Endometrial microvascular endothelial cells (primary cell): ENCODE measurements around the gene CDK10. TPM values are rescaled to one million over a fixed set of nuclear protein-coding genes. Genes with fewer than 3 reads are reported as not detected.

ENCODE experiments used
- in situ Hi-C: cut with HindIII; loops from 2 replicates; pipeline ENCODE4 v1.10.0; 2017; ENCODE audit warnings: low sequenced_read_pairs, low pct_unique_long_range_greater_than_20kb; ENCODE audit errors: inconsistent ontology term
- total RNA-seq: library from RNA; depleted of rRNA; stranded (reverse); fragments of >200 nt; gene quantifications from one replicate; pipeline ENCODE4 v1.2.3, GENCODE V29; 2015; ENCODE audit errors: inconsistent ontology term

The CDK10 gene, protein sequence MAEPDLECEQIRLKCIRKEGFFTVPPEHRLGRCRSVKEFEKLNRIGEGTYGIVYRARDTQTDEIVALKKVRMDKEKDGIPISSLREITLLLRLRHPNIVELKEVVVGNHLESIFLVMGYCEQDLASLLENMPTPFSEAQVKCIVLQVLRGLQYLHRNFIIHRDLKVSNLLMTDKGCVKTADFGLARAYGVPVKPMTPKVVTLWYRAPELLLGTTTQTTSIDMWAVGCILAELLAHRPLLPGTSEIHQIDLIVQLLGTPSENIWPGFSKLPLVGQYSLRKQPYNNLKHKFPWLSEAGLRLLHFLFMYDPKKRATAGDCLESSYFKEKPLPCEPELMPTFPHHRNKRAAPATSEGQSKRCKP
- 58.4 TPM for total RNA-seq

DNA sequence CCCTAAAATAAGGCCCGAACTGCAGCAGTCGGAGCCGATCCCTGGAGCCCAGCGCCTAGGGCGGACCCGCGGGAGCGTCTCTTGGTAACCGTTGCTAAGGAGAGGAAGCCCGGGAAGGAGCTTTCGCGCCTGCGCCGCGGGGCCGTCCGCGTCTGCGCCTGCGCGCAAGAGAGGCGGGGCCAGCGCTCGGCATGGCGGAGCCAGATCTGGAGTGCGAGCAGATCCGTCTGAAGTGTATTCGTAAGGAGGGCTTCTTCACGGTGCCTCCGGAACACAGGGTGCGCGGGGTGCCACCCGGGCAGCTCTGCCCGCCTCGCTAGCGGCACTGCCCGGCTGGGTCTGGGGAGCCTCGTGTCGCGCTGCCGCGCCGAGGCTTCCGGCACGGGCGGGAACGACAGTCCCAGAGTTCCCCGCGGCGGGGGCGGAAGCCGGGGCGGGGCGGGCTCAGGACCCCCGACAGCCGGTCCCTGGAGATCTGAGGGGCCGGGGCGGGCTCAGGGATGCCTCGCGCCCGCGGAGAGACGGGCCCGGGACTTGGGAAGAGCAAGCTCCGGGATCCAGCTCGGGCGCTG is at the start of gene CDK10:
Gene CDK10 (plus strand): TSS at position 170 of the 572 bp plus-strand sequence. CDS start 22 bp downstream, at position 192.
- in situ Hi-C loops = no loop called here

- in situ Hi-C loops = no loop called here
These were observed 49.1 kb upstream of the CDK10 start for GRCh38 chr16:89637379-89637778.

DNA sequence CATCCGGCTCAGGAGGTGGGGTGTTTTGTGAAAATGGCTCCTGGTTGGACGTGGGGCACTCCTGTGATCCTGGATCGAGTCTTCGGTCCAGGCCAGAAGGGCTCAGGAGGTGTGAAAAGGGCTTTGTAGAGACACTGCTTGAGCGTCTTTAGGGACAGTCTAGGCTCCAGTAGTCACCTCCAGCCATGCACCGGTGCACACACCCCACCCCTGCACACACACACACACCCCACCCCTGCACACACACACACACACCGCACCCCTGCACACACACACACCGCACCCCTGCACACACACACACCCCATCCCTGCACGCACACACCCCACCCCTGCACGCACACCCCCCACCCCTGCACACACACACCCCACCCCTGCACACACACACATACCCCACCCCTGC is 48.0 kb upstream of the CDK10 start:
- in situ Hi-C loops = no loop called here

- in situ Hi-C loops = no loop called here
These were observed 47.1 kb upstream of the CDK10 start for GRCh38 chr16:89639385-89639784.

DNA sequence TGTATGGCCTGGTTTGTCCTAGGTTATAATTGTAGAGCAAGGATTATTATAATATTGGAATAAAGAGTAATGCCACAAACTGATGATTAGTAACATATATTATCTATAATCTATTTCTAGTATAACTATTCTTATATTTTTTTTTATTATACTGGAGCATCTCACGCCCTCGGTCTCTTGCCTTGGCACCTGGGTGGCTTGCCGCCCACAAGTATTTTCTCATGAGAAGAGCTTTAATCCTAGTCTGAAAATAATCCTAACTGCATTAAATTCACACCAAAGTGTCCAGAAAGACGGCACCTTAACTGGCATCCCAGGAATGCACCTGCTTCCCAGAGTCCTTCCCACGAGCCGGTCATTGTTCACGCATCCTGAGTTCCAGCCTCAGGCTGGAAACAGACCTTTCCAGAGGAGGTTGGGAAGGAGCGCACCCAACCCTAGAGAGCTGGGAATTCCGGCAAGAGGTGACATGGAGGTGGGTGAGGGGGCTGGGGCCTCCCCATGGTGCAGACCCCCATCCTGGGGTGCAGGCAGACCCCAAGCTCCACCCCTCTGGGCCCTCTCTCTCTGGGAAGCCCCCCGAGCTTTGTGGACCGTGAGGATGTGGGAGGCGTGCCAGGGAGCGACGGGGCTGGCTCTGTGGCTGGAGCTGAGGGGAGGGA is 44.9 kb upstream of the CDK10 start:
- in situ Hi-C loops = no loop called here

DNA sequence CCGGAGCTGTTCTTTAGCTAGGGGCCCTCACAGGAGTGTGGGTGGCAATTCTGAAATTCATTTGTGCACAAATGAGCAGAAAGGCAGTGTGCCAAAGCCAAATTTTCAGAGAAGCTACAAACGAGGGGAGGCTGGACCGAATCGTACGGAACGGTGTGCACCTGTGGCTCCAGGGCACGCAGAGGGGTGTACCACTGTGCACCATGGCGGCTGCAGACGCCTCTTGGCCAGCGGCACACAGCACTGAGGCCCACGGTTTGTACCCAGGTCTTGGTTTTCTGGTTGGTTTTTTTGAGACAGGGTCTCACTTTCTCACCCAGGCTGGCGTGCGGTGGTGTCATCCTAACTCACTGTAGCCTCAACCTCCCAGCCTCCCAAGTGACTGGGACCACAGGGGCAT is 43.9 kb upstream of the CDK10 start:
- in situ Hi-C loops = no loop called here

DNA sequence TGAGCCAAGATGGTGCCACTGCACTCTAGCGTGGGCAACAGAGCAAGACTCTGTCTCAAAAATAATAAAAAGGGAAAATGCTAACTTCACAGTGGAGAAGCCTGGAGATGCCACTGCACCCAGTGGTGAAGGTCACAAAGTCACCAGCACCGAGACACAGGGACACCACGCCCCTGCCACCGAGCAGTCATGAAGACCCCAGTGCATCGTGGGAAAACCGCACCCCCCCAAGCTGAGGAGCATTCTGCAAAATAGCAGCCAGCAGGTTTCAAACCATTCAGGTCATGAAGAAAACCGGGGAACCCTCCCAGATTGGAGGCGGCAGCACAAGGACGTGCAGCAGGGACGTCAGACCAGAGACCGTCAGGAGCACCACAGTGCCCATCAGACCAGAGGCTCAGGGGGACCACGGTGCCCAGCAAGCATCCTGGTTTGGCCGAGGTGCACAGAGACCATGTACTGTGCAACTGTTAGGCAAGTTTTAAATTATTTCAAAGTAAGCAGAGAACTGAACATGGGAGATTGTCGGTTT is 42.7 kb upstream of the CDK10 start:
- in situ Hi-C loops = no loop called here

- in situ Hi-C loops = no loop called here
These were observed 41.4 kb upstream of the CDK10 start for GRCh38 chr16:89645122-89645521.

DNA sequence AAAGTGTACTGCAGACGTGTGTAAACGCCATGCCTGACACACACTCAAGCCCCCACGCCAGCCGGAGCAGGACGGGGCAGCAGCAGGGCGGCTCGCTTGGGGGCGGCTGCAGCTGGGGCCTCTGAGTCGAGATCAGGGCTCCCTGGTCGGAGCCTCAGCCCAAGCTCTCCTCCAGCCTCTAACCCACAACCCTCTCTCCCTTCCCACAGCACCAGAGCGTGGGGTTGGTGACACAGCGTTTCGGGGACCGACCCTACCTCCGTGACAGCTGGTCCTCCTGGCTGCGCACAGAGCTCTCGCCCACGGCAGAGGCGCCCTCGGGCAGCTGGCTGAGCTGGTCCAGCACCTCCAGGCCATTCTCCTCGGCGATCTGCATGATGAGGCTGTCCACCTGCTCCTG is 40.2 kb upstream of the CDK10 start:
- in situ Hi-C loops = no loop called here

DNA sequence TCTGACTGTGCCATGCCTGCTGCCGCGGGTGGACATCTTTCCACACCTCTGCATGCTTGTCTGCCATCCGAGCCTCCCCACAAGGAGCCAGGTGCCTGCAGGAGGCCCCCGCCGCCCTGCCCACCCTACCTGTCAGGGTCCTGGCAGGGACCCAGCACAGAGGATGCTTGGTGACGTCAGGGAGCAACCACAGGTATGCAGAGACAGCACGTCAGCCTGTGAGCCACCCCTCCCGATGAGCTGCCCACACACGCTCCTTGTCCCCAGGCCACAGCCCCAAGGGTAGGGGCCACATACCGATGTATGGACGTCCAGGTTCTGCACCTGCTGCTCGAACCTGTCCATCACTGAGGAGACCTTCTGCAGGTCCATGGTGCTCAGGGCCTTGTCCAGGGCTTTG is 39.6 kb upstream of the CDK10 start:
- in situ Hi-C loops = no loop called here

- in situ Hi-C loops = no loop called here
These were observed 34.9 kb upstream of the CDK10 start for GRCh38 chr16:89651584-89651983.

- in situ Hi-C loops = no loop called here
These were observed 32.7 kb upstream of the CDK10 start for GRCh38 chr16:89653656-89654295.

DNA sequence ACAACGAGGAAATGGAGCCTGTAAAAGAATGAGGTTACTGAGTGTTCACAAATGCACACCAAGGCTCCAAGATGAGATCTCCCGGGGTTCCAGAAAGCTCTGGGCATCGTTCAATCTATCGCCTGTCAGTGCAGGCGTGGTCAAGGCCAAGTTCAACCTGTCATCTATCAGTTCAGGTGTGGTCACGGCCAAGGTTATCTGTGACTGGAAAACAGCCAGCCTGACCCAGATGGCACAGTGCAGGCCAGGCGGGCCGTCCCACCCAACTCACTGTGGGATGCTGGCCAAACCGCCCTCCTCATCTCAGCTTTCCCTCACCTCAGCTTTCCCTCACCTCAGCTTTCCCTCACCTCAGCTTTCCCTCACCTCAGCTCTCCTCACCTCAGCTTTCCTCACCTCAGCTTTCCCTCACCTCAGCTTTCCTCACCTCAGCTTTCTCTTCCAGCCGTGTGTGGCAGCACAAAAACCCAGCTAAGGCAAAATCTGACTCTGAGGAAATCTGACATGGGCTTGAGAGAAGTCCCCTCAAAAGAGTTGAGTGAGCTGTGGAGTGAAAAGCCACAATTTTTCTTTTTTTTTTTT is 31.3 kb upstream of the CDK10 start:
- in situ Hi-C loops = no loop called here

DNA sequence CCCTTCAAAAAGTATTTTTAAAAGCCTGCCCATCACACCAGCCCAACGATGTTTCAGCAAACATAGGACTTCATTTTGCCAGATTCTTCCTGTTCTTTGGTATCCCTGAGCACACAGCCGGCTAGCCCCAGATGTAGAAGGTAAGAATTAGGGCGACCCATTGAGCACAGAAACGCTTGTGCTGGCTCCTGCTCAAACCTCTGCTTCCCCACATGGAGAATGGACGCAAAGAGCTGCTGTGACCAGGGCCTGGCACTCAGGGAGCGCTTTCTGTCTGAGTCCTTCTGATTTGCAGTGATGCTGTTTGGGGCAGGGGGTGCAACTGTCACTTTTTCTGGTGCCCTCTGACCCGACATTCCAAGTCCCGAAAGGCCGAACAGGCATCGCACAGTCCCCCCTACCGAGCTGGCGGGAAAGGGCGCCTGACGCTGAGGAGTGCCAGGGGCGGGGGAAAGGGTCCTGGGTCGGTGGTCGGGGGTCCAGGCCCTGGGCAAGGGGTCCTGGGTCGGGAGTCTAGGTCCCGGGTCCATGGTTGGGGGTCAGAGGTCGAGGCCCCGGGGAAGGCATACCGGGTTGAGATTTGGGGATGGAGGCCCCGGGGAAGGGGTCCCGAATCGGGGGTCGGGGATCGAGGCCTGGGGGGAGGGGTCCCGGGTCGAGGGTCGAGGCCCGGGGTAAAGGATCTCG is 29.9 kb upstream of the CDK10 start:
- in situ Hi-C loops = no loop called here

- in situ Hi-C loops = no loop called here
These were observed 28.9 kb upstream of the CDK10 start, which contains the start of the genes CHMP1A and SPATA33 for GRCh38 chr16:89657442-89658220. TSS of gene CHMP1A (minus strand) at chr16:89657708. CDS start at chr16:89657588, 120 bp downstream. TSS of gene SPATA33 (plus strand) at chr16:89657836. CDS start at chr16:89657912, 76 bp downstream.

- in situ Hi-C loops = no loop called here
These were observed 28.1 kb upstream of the CDK10 start for GRCh38 chr16:89658221-89658879.

- in situ Hi-C loops = no loop called here
These were observed 26.3 kb upstream of the CDK10 start for GRCh38 chr16:89660146-89660545.
